MM.1S (cell line): ENCODE results near the gene ATG2B.

ENCODE experiments used
- DNase-seq: peaks from one replicate; pipeline ENCODE4 v3.0.0-alpha.2; 2015
- H2AFZ ChIP-seq: fragments of 300-600 bp; sonication (generic); 2 replicates; pipeline ENCODE4 v1.6.0; 2016; ENCODE audit warnings: antibody characterized with exemption, low read length
- H3F3A ChIP-seq: fragments of 300-600 bp; sonication (generic); 2 replicates; pipeline ENCODE4 v1.6.1; 2016; ENCODE audit warnings: mild to moderate bottlenecking, antibody characterized with exemption, low read length, moderate library complexity, mixed read lengths; ENCODE audit not compliant: insufficient read depth
- H3K27ac ChIP-seq: fragments of 300-600 bp; sonication (generic); 2 replicates; pipeline ENCODE4 v1.5.1; 2016; ENCODE audit warnings: mild to moderate bottlenecking, low read length
- H3K27me3 ChIP-seq: fragments of 300-600 bp; sonication (generic); replicated peaks from 2 replicates; pipeline ENCODE4 v1.6.0; 2016; ENCODE audit warnings: low read length; ENCODE audit not compliant: insufficient read depth
- H3K36me3 ChIP-seq: fragments of 300-600 bp; sonication (generic); replicated peaks from 2 replicates; pipeline ENCODE4 v1.6.1; 2016; ENCODE audit warnings: mild to moderate bottlenecking, low read length, mixed read lengths; ENCODE audit not compliant: insufficient read depth
- H3K4me1 ChIP-seq: fragments of 300-600 bp; sonication (generic); 2 replicates; pipeline ENCODE4 v1.6.1; 2016; ENCODE audit warnings: low read length, mixed read lengths
- H3K4me2 ChIP-seq: fragments of 300-600 bp; sonication (generic); 2 replicates; pipeline ENCODE4 v1.6.0; 2016; ENCODE audit warnings: low read depth, low read length
- H3K4me3 ChIP-seq: fragments of 300-600 bp; sonication (generic); 2 replicates; pipeline ENCODE4 v1.5.1; 2016; ENCODE audit warnings: low read length, mixed read lengths
- H3K79me2 ChIP-seq: fragments of 300-600 bp; sonication (generic); 2 replicates; pipeline ENCODE4 v1.6.1; 2016; ENCODE audit warnings: mixed run types, low read length, mixed read lengths
- H3K9ac ChIP-seq: fragments of 300-600 bp; sonication (generic); 2 replicates; pipeline ENCODE4 v1.6.1; 2016; ENCODE audit warnings: low read length, mixed read lengths
- H3K9me2 ChIP-seq: fragments of 300-600 bp; sonication (generic); replicated peaks from 2 replicates; pipeline ENCODE4 v1.6.1; 2016; ENCODE audit warnings: mild to moderate bottlenecking, low read length, mixed read lengths; ENCODE audit not compliant: insufficient read depth
- H3K9me3 ChIP-seq: fragments of 300-600 bp; sonication (generic); replicated peaks from 2 replicates; pipeline ENCODE4 v1.6.1; 2016; ENCODE audit warnings: mild to moderate bottlenecking, low read length, mixed read lengths; ENCODE audit not compliant: insufficient read depth
- H4K20me1 ChIP-seq: fragments of 300-600 bp; sonication (generic); 2 replicates; pipeline ENCODE4 v1.6.1; 2016; ENCODE audit warnings: mild to moderate bottlenecking, low read length, moderate library complexity, mixed read lengths; ENCODE audit not compliant: insufficient read depth
- CTCF ChIP-seq: fragments of 300-600 bp; sonication (generic); IDR thresholded peaks from 2 replicates; pipeline ENCODE4 v1.5.1; 2016; ENCODE audit warnings: antibody characterized with exemption, low read length, mixed read lengths
- EZH2 ChIP-seq: fragments of 300-600 bp; sonication (generic); optimal IDR thresholded peaks from 2 replicates; pipeline ENCODE3; 2017; ENCODE audit warnings: low read depth, mild to moderate bottlenecking, antibody characterized with exemption, low read length, mixed read lengths
- EZH2phosphoT487 ChIP-seq: fragments of 300-600 bp; sonication (generic); IDR thresholded peaks from 2 replicates; pipeline ENCODE4 v1.6.1; 2018; ENCODE audit warnings: antibody characterized with exemption, low read length

ATG2B gene

GRCh38 chr14:96309133-96309895 lies 53.8 kb downstream of the ATG2B start:
- no peaks in the 10 kb centered on the region for H3K9me3 ChIP-seq
- no peaks in the 10 kb centered on the region for H3F3A ChIP-seq
- no peak overlapping the region for H2AFZ ChIP-seq
- no peak overlapping the region for H3K27ac ChIP-seq
- no peak overlapping the region for H3K4me2 ChIP-seq
- H3K4me3 ChIP-seq, result no peak overlapping the region
- TF ChIP-seq CTCF (no peak), EZH2 (no peak), EZH2phosphoT487 (no peak)
- H3K4me1 ChIP-seq, result no peaks in the 10 kb centered on the region
- H3K79me2 ChIP-seq, result no peaks in the 10 kb centered on the region
- DNase-seq, result no peak
- H3K36me3 ChIP-seq, result no peaks in the 10 kb centered on the region
- no peak overlapping the region for H3K9ac ChIP-seq
- H3K27me3 ChIP-seq, result no peaks in the 10 kb centered on the region
- no peaks in the 10 kb centered on the region for H4K20me1 ChIP-seq
- no peaks in the 10 kb centered on the region for H3K9me2 ChIP-seq

- Histone ChIP-seq H3K9me2 (no peaks in the 10 kb centered on the region), H3K9ac (no peak overlapping the region), H3K9me3 (no peaks in the 10 kb centered on the region), H3K79me2 (no peaks in the 10 kb centered on the region), H3K4me1 (no peaks in the 10 kb centered on the region), H4K20me1 (no peaks in the 10 kb centered on the region), H3K27ac (no peak overlapping the region), H3K36me3 (no peaks in the 10 kb centered on the region), H3K4me3 (no peak overlapping the region), H3K27me3 (no peaks in the 10 kb centered on the region), H2AFZ (no peak overlapping the region), H3K4me2 (no peak overlapping the region), H3F3A (no peaks in the 10 kb centered on the region)
- TF ChIP-seq EZH2phosphoT487, result no peak
- no peak for DNase-seq
Measured at GRCh38 chr14:96307434-96307833, 55.7 kb downstream of the ATG2B start.

- H3K4me3 ChIP-seq, result no peak overlapping the region
- no peaks in the 10 kb centered on the region for H3K36me3 ChIP-seq
- TF ChIP-seq EZH2phosphoT487 (no peak), CTCF (no peak), EZH2 (no peak)
- H3K4me1 ChIP-seq, result no peaks in the 10 kb centered on the region
- H3K9me2 ChIP-seq, result no peaks in the 10 kb centered on the region
- DNase-seq, result no peak
- no peak overlapping the region for H3K4me2 ChIP-seq
- no peak overlapping the region for H3K9ac ChIP-seq
- H2AFZ ChIP-seq, result no peak overlapping the region
- H3F3A ChIP-seq, result no peaks in the 10 kb centered on the region
- no peaks in the 10 kb centered on the region for H3K27me3 ChIP-seq
- no peak overlapping the region for H3K27ac ChIP-seq
- H3K79me2 ChIP-seq, result no peaks in the 10 kb centered on the region
- H4K20me1 ChIP-seq, result no peaks in the 10 kb centered on the region
- H3K9me3 ChIP-seq, result no peaks in the 10 kb centered on the region
Measured at GRCh38 chr14:96304956-96305355, 58.2 kb downstream of the ATG2B start.

GRCh38 chr14:96303981-96304380 lies 59.2 kb downstream of the ATG2B start:
- no peak overlapping the region for H3K4me2 ChIP-seq
- H3K9me3 ChIP-seq, result no peaks in the 10 kb centered on the region
- H3K4me3 ChIP-seq, result no peak overlapping the region
- H3F3A ChIP-seq, result no peaks in the 10 kb centered on the region
- no peak overlapping the region for H2AFZ ChIP-seq
- no peaks in the 10 kb centered on the region for H3K4me1 ChIP-seq
- H3K27ac ChIP-seq, result no peak overlapping the region
- TF ChIP-seq EZH2phosphoT487 (no peak), CTCF (no peak), EZH2 (no peak)
- DNase-seq, result no peak
- H3K9me2 ChIP-seq, result no peaks in the 10 kb centered on the region
- no peaks in the 10 kb centered on the region for H3K79me2 ChIP-seq
- no peaks in the 10 kb centered on the region for H3K36me3 ChIP-seq
- no peak overlapping the region for H3K9ac ChIP-seq
- H3K27me3 ChIP-seq, result no peaks in the 10 kb centered on the region
- no peaks in the 10 kb centered on the region for H4K20me1 ChIP-seq
